NCI-H524 (cell line): ENCODE data around the gene THADA.
"Not testable (repeated sequence)": the region's sequence is repeated elsewhere in the genome, so short reads cannot be mapped to it uniquely, and the experiment has no call there.

Experiments
- DNase-seq, 2 experiments: peaks; one replicate each; lab custom pipeline; 2025; lab: John Stamatoyannopoulos, UW

The THADA gene

DNA sequence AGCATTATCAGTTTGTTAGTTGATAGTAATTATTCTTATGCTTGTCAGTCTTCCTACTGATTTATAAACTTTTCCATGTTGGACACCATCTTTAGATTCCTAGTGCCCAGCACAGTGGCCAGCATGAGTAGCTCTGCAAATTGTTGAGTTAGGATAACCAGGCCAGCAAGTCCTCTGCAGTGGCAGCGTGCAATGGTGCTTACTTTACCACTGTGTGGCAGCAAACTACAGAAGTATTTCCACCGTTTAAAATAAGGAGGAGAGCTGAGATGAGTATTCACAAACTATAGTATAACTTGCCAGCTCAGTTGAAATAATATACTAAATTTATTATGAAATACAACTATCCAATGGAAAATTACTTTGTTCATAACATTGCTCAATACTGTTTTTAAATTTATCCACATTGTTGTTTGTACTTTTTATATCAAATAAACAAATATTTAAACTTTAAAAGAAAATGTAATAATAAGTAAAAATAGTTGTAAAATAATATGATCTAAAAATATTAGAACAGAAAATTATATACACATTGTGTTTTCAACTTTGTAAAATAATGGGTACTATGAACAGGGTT, 9.3 kb upstream of the THADA start:
- DNase-seq, result peak; percentile 9 to 73

DNA sequence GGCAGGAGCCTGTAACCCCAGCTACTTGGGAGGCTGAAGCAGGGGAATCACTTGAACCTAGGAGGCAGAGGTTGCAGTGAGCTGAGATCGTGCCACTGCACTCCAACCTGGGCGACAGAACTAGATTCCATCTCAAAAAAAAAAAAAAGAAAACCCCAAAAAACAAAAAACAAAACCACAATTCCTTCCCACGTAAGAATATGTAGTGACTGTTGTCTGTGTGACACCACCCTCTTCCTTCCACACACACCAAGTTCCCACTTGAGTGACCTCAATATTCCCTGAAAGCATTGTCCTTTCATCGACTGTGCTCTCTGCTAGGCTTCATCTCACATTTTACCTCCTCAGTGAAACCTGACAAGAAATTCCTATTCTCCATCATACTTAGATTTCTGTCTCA, 8.8 kb upstream of the THADA start:
- no peak for DNase-seq

DNA sequence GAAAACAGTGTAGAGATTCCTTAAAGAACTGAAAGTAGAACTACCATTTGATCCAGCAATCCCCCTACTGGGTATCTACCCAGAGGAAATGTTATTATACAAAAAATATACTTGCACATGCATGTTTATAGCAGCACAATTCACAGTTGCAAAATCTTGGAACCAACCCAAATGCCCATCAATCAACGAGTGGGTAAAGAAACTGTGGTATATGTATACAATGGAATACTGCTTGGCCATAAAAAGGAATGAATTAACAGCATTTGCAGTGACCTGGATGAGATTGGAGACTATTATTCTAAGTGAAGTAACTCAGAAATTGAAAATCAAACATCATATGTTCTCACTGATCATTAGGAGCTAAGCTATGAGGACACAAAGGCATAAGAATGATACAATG, 4.8 kb upstream of the THADA start:
- not testable (repeated sequence) for DNase-seq

DNA sequence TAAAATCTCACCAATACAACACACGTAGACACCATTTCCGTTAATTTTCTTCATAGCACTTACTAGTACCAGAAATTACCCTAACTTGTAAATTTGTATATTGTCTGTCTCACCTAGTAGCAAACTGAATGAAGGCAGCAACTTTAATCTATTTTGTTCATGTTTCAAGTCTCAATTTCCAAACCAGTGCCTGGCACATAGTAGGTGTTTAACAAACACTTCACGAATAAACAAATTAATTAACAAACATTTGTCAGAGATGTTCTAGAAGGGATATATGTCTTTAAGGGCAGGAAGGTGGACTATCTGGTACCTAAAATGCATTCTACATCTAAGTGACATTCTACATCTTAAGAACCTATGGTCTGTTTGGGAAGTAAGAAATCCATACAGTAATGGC, 963 bp downstream of the THADA start:
- DNase-seq, result no peak

- DNase-seq, result no peak
Measured at GRCh38 chr2:43593254-43593653, 2.6 kb downstream of the THADA start.

GRCh38 chr2:43592443-43592842, 3.4 kb downstream of the THADA start:
- DNase-seq, result peak in 1 of 2 experiments; percentile 6

DNA sequence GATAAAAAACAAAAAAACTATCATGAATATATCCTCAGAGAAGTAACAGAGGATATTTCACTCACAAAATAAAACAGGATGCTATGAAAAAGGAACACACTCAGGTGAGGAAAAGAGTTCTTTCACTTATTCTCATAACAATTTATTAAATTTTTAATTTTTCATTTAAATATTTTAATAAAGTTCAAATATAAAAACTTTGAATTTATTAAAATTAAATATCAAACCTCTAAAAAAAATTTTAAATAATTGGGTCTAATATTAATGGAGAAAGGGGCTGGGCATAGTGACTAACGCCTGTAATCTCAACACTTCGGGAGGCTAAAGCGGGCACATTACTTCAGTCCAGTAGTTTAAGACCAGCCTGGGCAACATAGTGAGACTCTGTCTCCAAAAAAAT, 10.1 kb downstream of the THADA start:
- DNase-seq, result no peak

DNA sequence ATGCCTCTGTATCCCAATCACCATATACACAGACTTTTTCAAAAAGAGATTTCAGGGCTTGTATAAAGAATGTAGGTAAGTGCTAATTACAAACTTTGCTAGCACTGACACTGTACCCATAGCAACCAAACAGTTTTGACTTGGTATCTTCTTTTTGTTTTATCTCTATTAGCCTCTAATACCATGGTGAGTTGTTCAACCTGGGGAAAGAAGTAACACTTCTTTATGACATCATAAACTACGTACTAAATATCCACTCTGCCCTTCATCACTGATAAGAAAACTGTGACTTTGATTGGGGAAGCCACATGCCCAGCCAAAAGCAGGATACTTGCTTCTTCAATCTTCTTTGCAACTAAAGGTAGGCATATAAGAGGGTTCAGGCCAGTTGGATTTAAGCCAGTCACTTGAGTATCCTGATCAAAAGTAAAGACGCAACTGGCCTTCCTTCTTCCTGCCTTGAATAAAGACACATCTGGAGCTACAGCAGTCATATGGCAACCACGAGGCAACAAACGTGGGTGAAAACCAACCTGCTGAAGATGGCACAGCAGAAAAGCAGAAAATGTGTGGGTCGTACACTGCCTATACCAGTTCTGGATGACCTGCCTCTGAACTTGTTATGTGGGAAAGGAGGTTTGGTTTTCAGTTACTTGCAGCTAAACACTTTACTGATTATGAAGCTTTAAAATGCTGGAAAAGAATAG, 16.4 kb downstream of the THADA start:
- no peak for DNase-seq

GRCh38 chr2:43576981-43577892, 18.6 kb downstream of the THADA start:
- peak; percentile 7 to 45 for DNase-seq

GRCh38 chr2:43572244-43572643, 23.6 kb downstream of the THADA start:
- no peak for DNase-seq

- no peak for DNase-seq
Measured at GRCh38 chr2:43569921-43570320, 25.9 kb downstream of the THADA start.

DNA sequence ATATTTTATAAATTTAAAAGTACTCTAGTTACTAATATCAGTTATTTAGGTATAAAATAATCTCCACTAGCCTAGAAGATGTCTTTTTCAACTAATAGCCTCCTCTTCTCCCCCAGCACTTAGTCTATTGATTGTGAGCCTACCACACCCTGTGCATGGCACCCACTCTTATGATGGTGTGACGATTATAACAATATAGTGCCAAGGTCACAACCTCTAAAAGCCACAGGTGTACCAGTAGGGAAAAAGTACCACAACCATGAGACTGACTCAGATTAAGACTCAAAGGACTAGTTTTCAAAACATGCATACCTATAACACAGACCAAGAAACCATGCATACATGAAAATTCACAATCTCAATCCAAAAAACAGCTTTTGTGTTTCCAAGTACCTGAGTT, 27.6 kb downstream of the THADA start:
- no peak for DNase-seq

GRCh38 chr2:43566461-43566729, 29.4 kb downstream of the THADA start:
- DNase-seq, result no peak

- no peak for DNase-seq
Measured at GRCh38 chr2:43563679-43564078, 32.2 kb downstream of the THADA start.

DNA sequence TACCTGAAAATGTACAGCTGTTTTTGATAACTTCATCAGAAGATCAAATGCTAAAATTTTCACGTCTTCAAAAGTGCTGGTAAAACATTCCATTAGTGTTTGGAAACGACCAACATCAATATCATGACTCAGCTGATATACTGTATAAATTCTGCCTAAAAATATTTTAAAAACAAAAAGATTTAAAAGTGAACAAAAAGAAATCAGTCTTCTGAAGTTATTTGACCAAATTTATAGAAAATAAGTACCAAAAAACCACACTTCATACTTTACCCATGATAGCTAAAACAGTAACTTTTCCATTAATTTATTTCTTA, 35.6 kb downstream of the THADA start:
- no peak for DNase-seq

DNA sequence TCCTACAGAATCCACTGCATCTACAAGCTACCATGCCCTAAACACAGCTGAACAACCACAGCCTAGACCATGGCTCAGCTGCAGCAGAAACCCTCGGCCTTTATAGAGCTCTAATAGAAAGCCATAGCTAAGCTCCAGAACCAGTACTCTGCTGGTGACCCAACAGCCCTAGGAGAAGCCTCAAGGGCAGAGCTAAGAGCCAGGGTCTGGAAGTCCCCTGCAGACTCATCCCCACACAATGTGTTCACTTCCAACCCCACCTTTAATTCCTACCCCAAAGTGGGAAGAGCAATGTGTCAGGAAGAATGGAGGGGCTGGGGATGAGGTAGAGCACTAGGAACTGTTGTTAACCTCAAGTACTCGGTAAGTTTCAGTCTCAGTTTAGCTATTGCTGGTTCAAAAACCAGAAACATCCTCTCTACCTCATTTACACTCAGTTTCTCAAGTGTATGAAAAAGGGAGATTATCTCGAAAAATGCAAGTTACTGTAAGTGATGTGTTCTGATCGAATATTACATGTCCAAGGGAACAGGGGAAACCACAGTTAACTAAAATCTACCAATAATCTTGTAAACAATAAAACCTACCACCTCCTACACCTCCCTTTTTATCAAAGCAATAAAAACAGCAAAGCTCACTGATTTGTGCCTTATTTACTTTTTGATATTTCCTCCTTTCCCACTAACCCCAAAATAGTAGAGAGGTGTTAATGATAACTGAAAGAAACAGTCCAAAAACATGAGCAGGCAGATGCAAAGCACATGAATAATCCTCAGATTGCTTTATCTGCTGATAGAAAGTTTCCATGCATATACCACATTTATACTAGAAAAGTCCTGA, 36.2 kb downstream of the THADA start:
- DNase-seq, result no peak

- DNase-seq, result no peak
Measured at GRCh38 chr2:43557196-43557595, 38.6 kb downstream of the THADA start.

- DNase-seq, result no peak
Measured at GRCh38 chr2:43556256-43556655, 39.6 kb downstream of the THADA start.

DNA sequence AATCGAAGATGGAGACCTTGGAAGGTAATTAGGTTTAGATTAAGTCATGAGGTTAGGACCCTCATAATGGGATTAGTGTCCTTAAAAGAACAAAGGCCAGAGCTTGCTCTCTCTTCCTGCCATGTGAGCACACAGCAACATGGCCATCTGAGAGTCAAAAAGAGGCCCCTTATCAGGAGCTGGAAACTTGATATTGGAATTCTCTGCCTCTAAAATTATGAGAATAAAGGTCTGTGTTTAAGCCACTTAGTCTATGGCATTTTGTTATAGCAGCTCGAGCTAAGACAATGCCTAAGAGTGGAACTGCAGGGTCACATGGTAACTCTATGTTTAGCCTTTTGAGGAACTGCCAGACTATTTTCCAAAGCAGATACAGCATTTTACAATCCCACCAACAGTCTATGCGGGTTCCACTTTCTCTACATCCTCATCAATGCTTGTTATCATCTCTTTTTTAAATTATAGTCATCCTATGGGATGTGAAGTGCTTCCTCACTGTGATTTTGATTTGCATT, 42.4 kb downstream of the THADA start:
- DNase-seq, result no peak

GRCh38 chr2:43551990-43552389, 43.8 kb downstream of the THADA start:
- no peak for DNase-seq

DNA sequence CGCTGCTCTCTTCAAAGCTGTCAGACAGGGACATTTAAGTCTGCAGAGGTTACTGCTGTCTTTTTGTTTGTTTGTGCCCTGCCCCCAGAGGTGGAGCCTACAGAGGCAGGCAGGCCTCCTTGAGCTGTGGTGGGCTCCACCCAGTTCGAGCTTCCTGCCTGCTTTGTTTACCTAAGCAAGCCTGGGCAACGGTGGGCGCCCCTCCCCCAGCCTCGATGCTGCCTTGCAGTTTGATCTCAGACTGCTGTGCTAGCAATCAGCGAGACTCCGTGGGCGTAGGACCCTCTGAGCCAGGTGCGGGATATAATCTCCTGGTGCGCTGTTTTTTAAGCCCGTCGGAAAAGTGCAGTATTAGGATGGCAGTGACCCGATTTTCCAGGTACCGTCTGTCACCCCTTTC, 47.5 kb downstream of the THADA start:
- DNase-seq, result not testable (repeated sequence)

DNA sequence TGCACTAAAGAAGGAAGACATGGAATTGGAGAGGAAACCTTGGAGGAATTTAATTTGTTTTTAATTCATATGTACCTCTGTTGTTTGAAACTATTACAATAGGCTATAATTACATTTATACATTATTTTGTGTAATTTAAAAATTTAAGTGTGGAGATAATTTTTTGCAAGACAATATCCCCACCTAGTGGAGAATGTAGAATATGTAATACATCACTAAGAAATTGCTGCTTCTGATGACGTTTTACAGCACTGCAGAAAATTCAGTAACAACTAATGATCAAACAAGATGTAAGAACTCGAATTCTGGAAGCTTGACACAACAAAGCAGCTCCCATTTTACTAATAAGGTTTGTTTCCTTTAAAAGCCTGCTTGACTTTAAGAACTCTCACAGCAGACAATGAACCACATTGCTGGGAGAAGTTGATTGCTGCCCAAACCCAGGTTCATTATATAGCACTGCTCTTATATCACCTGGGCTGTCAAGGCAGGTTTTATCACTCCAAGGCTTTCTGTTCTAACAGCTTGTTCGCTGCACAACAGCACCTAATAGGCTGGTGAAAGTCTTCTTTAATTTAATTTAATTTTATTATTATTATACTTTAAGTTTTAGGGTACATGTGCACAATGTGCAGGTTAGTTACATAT, 53.4 kb downstream of the THADA start:
- DNase-seq, result peak in 1 of 2 experiments; percentile 49
